Hematopoietic multipotent progenitor cell (in vitro differentiated cells): ENCODE measurements around the gene GAB3. TPM values are rescaled to one million over a fixed set of nuclear protein-coding genes. Genes with fewer than 3 reads are reported as not detected.
"Not testable (repeated sequence)": the region's sequence is repeated elsewhere in the genome, so short reads cannot be mapped to it uniquely, and the experiment has no call there.

Source experiments
- DNase-seq, 3 donors: peaks; one replicate each; pipeline ENCODE4 v3.0.0-alpha.2; 2011 to 2015; ENCODE audit warnings: low read depth in 2 of 3, low spot score in 2 of 3
- total RNA-seq: library from RNA; depleted of rRNA; stranded (reverse); fragments of >200 nt; gene quantifications from one replicate; pipeline ENCODE4 v1.2.3, GENCODE V29; 2012

The GAB3 gene
- total RNA-seq, 1 donor, result 49.5 TPM

GRCh38 chrX:154660541-154660940, 90.3 kb downstream of the GAB3 start:
- no peak for DNase-seq

GRCh38 chrX:154658957-154659356, 91.9 kb downstream of the GAB3 start:
- no peak for DNase-seq

GRCh38 chrX:154658187-154658586, 92.7 kb downstream of the GAB3 start:
- DNase-seq, result no peak

- DNase-seq, result no peak
Measured at GRCh38 chrX:154657226-154657805, 93.6 kb downstream of the GAB3 start.

GRCh38 chrX:154655786-154656185, 95.1 kb downstream of the GAB3 start:
- DNase-seq, result no peak

GRCh38 chrX:154655346-154655745, 95.5 kb downstream of the GAB3 start:
- no peak for DNase-seq

GRCh38 chrX:154654925-154655324, 96.0 kb downstream of the GAB3 start:
- DNase-seq, result no peak

- DNase-seq, result no peak
Measured at GRCh38 chrX:154654372-154654771, 96.5 kb downstream of the GAB3 start.

GRCh38 chrX:154653413-154653812, 97.5 kb downstream of the GAB3 start, which contains the start of gene CTAG2:
Gene CTAG2, minus strand, starts transcription at chrX:154653579. Its CDS starts 64 bp downstream, at chrX:154653515.
- DNase-seq, result not testable (repeated sequence)

- DNase-seq, result no peak
Measured at GRCh38 chrX:154653048-154653401, 97.9 kb downstream of the GAB3 start.

GRCh38 chrX:154652311-154653047, 98.4 kb downstream of the GAB3 start:
- DNase-seq, result no peak

- DNase-seq, result no peak
Measured at GRCh38 chrX:154650221-154650510, 100.7 kb downstream of the GAB3 start.

GRCh38 chrX:154649503-154650220, 101.2 kb downstream of the GAB3 start:
- DNase-seq, result no peak

- no peak for DNase-seq
Measured at GRCh38 chrX:154648931-154649330, 101.9 kb downstream of the GAB3 start.

- DNase-seq, result not testable (repeated sequence)
Measured at GRCh38 chrX:154645745-154646378, 105.0 kb downstream of the GAB3 start.

GRCh38 chrX:154643708-154644107, 107.2 kb downstream of the GAB3 start:
- DNase-seq, result not testable (repeated sequence)

GRCh38 chrX:154641740-154642139, 109.1 kb downstream of the GAB3 start:
- DNase-seq, result not testable (repeated sequence)

GRCh38 chrX:154633661-154634060, 117.2 kb downstream of the GAB3 start:
- DNase-seq, result not testable (repeated sequence)

GRCh38 chrX:154630949-154631348, 119.9 kb downstream of the GAB3 start:
- DNase-seq, result not testable (repeated sequence)

- DNase-seq, result not testable (repeated sequence)
Measured at GRCh38 chrX:154628960-154629359, 121.9 kb downstream of the GAB3 start.
